Endometrial microvascular endothelial cells (primary cell): Measurements from ENCODE around the gene TRAPPC5. TPM values are rescaled to one million over a fixed set of nuclear protein-coding genes. Genes with fewer than 3 reads are reported as not detected.
"Not testable (repeated sequence)": the region's sequence is repeated elsewhere in the genome, so short reads cannot be mapped to it uniquely, and the experiment has no call there.

Source experiments
- in situ Hi-C: cut with HindIII; loops from 2 replicates; pipeline ENCODE4 v1.10.0; 2017; ENCODE audit warnings: low sequenced_read_pairs, low pct_unique_long_range_greater_than_20kb; ENCODE audit errors: inconsistent ontology term
- total RNA-seq: library from RNA; depleted of rRNA; stranded (reverse); fragments of >200 nt; gene quantifications from one replicate; pipeline ENCODE4 v1.2.3, GENCODE V29; 2015; ENCODE audit errors: inconsistent ontology term

Gene TRAPPC5
- 81.6 TPM for total RNA-seq

GRCh38 chr19:7680606-7681339 lies at the start of gene TRAPPC5:
Gene TRAPPC5 (plus strand): TSS chr19:7680833. CDS start chr19:7682254, 1,421 bp downstream.
- in situ Hi-C loops = no loop called here

GRCh38 chr19:7631577-7631976 lies 49.1 kb upstream of the TRAPPC5 start:
- in situ Hi-C loops = no loop called here

- in situ Hi-C loops = no loop called here
Measured at GRCh38 chr19:7632340-7633203, 48.1 kb upstream of the TRAPPC5 start.

GRCh38 chr19:7633698-7634097 lies 46.9 kb upstream of the TRAPPC5 start, which contains the start of gene PCP2:
Gene PCP2 (minus strand): TSS chr19:7633719. CDS start chr19:7633457, 262 bp downstream.
- in situ Hi-C loops = no loop called here

- in situ Hi-C loops = no loop called here
Measured at GRCh38 chr19:7635670-7636069, 45.0 kb upstream of the TRAPPC5 start.

- in situ Hi-C loops = no loop called here
Measured at GRCh38 chr19:7636317-7636690, 44.3 kb upstream of the TRAPPC5 start.

GRCh38 chr19:7636691-7637373 lies 43.8 kb upstream of the TRAPPC5 start, which contains the start of gene STXBP2:
Gene STXBP2 (plus strand): TSS chr19:7637110. CDS start chr19:7637150, 40 bp downstream.
- in situ Hi-C loops = no loop called here

GRCh38 chr19:7637374-7638256 lies 43.0 kb upstream of the TRAPPC5 start:
- in situ Hi-C loops = no loop called here

- in situ Hi-C loops = no loop called here
Measured at GRCh38 chr19:7638802-7639465, 41.7 kb upstream of the TRAPPC5 start.

GRCh38 chr19:7639863-7640348 lies 40.7 kb upstream of the TRAPPC5 start:
- in situ Hi-C loops = no loop called here

- in situ Hi-C loops = no loop called here
Measured at GRCh38 chr19:7640803-7641202, 39.8 kb upstream of the TRAPPC5 start.

GRCh38 chr19:7641290-7642276 lies 39.0 kb upstream of the TRAPPC5 start:
- in situ Hi-C loops = no loop called here

GRCh38 chr19:7642295-7643030 lies 38.2 kb upstream of the TRAPPC5 start:
- in situ Hi-C loops = no loop called here

GRCh38 chr19:7643031-7643415 lies 37.6 kb upstream of the TRAPPC5 start:
- in situ Hi-C loops = no loop called here

GRCh38 chr19:7643629-7644549 lies 36.7 kb upstream of the TRAPPC5 start:
- in situ Hi-C loops = not testable (repeated sequence)
